Measurements from ENCODE around the gene TOM1. TPM values are rescaled to one million over a fixed set of nuclear protein-coding genes. Genes with fewer than 3 reads are reported as not detected.
A peak's percentile ranks its signal among the peaks of the same experiment; 100 is the strongest.

Gene TOM1
- total RNA-seq, 1 donor from 2014 or later, result 68.6 TPM

DNA sequence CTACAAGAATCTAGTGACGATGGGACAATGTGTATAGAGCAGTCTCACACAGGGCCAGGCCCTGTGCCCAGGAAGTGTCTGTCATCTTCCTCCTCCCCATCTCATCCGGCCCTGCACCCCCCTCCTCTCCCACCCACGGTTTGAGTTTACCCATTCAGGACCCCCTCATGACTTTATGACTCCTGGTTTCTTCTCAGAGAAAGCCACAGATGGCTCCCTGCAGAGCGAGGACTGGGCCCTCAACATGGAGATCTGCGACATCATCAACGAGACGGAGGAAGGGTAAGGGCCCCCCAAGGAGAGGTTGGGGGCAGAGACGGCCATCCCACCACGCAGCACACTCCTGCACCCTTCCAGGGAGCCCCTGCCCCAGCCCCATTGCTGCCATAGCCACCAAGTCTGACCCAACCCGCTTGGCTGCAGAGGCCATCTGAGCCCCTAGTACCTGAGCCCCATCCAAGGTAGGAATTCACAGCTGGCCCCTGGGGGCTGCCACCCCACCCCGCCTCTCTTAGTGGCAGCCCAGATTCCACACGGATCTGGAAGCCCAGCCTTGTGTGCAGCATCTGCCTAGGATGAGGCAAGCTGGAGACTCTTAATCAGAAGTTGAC, 18.1 kb downstream of the TOM1 start:
- intact Hi-C loops (cut with DNase I), result no loop called here
- no peak for ATAC-seq (ENCODE audit: poor library complexity)
- DNase-seq, result no peak

DNA sequence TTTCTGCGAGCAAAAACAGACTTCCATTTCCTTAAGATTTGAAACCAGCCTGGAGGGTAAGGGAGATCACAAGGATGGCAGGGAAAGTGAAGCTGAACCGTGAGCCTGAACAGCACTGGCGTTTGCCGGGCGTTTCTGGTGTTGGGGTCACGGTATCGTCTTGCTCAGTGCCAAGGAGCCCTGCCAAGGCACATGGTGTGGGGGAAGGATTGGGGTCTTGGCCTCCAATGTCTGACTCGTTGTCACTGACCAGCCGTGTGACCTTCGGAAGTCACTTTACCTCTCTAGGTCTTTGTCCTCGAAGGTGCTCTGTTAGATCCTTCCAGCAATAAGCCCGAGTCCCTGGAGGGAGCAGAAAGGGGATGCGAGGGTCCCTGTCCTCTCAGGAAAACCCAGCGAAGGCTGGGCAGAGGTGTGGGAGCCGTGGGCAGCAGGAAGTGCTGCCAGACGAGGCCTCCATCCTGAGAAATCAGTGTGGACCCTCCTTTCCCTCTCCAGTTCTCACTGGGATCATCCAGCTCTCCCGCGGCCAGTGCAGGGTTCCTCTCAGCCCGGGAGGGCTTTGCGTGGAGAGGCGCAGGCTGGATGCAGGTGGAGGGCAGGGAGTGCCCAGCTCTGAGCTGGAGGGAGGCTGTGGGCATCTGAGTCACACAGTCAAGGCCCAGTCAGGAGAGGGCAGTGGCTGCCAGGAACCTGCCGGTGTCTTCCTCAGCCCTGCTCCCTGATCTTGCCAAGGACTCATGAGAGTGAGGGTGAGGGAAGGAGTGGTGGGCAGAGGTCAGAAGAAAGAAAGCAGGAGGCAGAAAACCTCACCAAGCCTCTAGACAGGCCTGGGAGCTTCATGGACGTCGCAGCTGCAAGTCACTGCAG, 18.9 kb downstream of the TOM1 start:
- no peak for ATAC-seq (ENCODE audit: poor library complexity)
- DNase-seq, result no peak
- intact Hi-C loops (cut with DNase I), result no loop called here

DNA sequence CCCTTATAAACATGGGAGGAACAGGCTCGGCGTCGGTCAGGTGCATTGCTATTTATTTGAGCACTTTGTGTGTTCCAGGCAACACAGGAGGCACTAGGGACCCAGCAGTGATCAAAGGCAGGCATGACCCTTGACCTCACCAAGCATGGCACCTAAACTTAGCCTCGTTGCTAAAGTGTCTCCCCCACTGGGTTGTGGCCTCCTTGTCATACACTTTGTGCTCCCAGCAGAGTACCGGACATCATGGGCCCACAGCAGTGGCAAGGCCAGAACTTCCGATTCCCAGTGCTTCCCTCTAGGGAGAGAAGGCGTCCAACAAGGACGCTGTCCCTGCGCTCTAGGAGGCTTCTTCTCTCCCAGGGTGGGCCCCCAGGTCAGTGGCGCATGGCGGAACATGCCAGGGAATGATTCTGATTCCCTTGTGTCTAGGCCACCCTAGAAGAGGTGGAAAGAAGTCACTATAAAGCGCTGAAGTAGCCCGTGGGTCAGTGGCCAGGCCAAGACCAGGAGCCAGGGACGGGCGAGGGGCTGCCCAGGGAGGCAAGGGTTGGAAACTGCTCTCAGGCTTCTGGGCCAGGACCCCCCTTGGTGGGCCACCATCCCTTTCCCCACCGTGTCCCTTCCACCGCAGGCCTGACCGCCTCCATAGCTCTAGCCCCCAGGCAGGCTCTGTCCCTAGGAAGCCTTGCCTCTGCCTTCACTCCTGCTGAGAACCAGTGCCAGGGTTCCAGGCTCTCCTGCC, 19.7 kb downstream of the TOM1 start:
- ATAC-seq (ENCODE audit: poor library complexity) (no peak), DNase-seq (no peak)
- intact Hi-C loops (cut with DNase I), result no loop called here

DNA sequence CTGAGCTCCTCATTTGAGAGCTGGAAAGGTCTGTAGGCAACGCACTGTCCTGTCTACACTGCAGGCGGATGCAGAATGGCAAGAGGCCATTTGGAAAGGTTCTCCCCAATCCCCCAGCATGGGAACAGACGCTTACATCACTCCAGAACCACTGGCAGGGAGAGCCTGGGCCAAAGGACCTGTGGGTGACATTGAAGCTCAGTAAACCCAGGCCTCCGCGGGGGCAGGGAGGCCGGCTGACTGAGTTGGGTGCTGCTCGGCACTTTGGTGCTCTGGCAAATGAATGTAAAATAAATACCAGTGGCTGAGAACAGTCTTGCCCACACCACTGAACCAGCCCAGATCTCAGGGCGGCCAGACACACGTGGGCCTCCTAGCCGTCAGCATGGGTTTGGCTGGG, 22.4 kb downstream of the TOM1 start:
- intact Hi-C loops (cut with DNase I), result no loop called here
- peak; percentile 64 for DNase-seq
- peak; percentile 83 for ATAC-seq (ENCODE audit: poor library complexity)

DNA sequence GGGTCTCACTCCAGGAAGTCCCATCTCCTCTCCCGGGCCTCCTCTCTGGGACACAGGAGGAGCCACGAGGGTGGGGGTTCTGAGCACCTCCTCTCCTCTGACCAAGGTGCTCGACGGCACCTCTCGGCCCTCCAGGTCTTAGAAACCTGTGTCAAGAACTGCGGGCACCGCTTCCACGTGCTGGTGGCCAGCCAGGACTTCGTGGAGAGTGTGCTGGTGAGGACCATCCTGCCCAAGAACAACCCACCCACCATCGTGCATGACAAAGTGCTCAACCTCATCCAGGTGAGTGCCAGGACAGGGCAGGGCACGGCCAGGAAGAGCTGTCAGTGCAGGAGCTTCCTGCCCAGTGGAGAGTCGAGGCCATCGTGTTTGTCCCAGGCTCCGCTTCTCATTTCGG, 23.2 kb downstream of the TOM1 start:
- intact Hi-C loops (cut with DNase I), result no loop called here
- no peak for ATAC-seq (ENCODE audit: poor library complexity)
- peak; percentile 31 for DNase-seq

DNA sequence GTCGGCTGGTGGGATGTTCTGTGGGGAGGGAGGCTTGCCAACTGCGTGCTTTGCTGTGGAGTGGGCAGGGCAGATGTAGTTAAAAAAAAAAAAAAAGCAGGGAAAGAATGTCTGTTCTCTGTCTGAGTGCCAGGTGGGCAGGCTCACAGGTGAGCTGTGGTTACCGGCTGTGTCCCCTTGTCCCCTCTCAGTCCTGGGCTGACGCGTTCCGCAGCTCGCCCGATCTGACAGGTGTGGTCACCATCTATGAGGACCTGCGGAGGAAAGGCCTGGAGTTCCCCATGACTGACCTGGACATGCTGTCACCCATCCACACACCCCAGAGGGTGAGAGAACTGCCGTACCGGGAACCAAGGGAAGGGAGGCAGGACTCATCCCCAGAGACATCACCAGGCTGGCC, 23.6 kb downstream of the TOM1 start:
- intact Hi-C loops (cut with DNase I), result no loop called here
- ATAC-seq (ENCODE audit: poor library complexity), result no peak
- no peak for DNase-seq

DNA sequence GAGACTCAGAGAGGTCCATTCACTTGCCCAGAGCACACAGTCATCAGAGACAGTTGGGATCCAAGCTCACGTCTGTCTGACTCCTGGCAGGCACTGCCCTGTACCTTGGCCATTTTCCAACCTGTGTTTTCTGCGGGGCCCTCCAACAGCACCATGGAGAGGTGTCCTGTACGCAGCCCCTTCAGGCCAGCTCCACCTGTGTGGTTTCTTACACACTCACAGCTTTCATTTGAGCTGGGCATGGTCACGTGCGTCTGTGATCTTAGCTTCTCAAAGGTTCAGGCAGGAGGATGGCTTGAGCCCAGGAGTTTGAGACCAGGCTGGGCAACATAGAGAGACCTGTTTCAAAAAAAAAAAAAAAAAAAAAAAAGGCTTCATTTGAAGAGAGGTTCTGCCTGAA, 24.4 kb downstream of the TOM1 start:
- intact Hi-C loops (cut with DNase I), result no loop called here
- DNase-seq (peak; percentile 29), ATAC-seq (ENCODE audit: poor library complexity) (no peak)

DNA sequence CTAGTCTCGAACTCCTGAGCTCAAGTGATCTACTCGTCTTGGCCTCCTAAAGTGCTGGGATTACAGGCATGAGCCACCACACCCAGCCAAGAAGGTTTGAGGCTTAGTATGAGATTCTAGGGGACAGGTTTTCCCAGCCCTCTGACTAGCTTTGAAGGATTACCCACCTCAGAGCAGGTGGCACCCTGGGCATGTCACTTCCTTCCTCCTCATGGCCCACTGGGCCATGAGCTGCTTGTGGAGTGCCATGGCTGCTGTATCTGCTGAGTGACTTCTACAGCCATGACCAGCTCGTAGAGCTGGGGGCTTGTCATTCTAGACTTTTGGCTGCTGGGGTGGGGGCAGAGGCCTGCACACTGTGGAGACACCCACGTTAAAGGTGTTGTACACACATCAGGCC, 25.1 kb downstream of the TOM1 start:
- DNase-seq, result peak; percentile 39
- ATAC-seq (ENCODE audit: poor library complexity), result no peak
- intact Hi-C loops (cut with DNase I), result no loop called here

DNA sequence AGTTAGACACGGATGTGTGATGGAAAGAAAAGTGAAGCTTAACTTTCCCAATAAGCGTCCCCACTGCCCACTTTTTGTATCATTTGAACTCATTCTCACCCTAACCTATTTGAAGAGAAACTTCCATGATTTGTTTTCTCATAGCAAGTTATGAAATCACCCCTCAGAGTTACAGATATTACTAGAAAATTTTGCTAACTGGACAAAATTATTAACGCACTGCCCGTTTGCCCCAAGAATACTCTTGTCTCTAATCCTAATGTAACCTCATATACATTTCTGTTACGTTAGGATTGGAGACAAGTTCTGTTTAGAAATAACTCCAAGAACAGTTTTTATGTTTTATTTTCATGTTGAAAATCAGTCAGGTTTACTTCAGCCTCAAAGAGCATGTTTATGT, 25.5 kb downstream of the TOM1 start:
- DNase-seq (no peak), ATAC-seq (ENCODE audit: poor library complexity) (no peak)
- intact Hi-C loops (cut with DNase I), result no loop called here

DNA sequence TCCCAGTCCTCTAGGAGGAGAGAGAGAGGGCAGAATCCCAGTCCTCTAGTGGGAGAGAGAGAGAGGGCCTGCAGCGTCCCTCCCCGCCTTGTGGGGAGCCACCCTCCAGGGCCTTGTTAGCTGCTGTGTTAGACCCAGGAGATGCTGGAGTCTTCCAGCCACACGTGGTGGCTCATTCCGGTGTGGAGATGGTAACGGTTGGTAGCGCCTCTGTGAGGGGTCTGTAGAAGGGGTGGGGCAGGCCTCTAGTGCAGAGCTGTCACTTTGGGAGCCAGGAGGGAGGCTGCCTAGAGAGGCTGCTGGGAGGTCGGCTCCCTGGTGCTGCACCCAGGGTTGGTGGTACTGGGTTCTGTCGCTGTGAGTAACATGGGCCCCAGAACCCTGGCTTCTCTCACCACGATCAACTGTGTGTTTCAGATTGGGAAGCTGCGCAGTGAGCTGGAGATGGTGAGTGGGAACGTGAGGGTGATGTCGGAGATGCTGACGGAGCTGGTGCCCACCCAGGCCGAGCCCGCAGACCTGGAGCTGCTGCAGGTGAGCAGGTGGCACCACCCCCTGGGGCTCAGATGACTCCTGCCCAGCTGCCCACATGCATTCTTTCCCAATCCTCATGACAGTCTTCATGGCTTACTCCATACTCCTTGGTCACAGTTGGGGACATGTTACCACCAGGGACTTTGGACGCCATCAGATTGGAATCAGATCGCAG, 27.3 kb downstream of the TOM1 start:
- peak; percentile 30 for DNase-seq
- intact Hi-C loops (cut with DNase I), result no loop called here
- ATAC-seq (ENCODE audit: poor library complexity), result no peak

DNA sequence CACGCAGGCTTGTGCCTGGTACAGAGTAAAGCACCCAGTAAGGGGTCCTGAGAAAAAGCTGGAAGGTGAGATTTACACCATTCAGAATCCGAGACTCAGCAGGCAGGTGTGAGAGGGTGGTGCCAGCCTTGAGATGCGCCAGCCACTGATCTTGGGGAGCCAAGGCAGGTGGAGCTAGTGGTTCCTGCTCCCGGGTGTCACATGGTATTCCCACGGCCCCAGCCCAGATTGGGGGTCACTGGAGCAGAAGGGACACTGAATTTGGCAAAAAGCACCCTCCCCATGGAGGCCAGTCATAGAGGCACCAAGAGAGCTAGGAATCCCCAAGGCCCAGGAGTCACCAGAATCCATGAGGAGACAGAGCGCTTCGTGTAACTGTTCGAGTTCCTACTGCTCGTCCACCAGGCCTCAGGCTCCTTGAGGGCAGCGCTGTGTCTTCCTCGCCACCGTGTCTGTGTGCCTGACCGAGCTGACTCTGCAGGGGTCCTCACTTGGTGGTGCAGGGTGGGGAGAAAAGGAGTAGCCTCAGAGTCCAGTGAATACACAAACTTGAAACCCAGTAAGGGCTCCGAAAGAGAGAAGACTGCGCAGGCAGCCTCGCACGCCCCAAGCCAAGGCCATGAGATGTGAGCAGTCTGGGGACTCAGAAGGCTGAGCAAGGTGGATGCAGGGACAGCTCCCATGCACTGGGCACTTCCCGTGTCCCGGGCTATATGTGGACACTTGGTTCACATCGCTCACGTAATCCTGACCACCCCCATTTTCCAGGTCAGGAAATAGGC, 28.2 kb downstream of the TOM1 start:
- intact Hi-C loops (cut with DNase I), result no loop called here
- DNase-seq, result peak; percentile 29
- no peak for ATAC-seq (ENCODE audit: poor library complexity)

DNA sequence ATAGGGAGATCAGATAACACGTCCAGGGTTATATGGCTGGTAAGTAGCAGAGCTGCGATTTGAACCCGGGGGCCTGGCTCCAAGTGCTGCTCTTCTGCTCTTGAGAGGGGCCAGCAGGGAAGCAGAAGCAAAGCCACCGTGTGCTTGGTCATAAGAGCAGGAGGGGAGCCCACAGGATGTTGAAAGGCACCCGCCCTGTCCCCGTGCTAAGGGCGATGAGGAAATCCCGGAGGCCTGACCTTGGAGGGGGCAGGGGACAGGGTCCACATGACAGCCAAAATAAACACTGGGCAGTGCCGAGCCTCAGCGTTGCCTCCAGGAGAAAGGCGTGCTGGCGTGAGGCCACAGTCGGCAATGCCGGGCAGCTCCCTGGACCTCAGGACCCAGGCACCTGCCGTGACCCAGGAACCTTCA, 28.8 kb downstream of the TOM1 start:
- ATAC-seq (ENCODE audit: poor library complexity) (peak; percentile 33), DNase-seq (peak; percentile 67)
- intact Hi-C loops (cut with DNase I), result no loop called here

DNA sequence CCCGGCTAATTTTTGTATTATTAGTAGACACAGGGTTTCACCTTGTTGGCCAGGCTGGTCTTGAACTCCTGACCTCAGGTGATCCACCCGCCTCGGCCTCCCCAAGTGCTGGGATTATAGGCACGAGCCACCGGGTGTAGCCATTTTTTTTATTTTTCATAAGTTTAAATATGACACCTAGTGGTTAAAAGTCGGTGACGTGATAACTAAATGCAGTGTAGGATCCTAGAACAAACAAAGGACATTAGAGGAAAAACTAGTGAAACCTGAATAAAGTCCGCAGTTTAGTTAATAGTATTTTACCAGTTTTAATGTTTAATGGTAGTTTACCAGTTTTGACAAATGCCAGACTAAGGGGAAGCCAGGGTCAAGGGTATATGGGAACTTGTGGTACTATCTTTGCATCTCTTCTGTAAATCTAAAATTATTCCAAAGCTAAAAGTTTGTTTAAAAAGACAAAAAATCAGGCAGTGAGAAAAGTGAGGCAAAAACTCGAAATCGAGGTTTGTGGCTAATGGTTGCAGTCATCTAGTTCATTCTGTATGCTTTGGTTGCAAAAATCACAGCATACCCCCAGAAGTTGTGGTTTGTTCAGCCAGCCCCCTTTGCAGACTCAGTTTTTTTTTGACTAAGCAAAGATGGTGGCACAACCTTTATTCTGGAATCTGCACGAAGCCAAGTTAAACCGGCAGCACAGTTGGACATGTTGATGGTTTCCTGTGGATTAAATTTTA, 29.6 kb downstream of the TOM1 start:
- ATAC-seq (ENCODE audit: poor library complexity) (no peak), DNase-seq (no peak)
- intact Hi-C loops (cut with DNase I), result no loop called here

DNA sequence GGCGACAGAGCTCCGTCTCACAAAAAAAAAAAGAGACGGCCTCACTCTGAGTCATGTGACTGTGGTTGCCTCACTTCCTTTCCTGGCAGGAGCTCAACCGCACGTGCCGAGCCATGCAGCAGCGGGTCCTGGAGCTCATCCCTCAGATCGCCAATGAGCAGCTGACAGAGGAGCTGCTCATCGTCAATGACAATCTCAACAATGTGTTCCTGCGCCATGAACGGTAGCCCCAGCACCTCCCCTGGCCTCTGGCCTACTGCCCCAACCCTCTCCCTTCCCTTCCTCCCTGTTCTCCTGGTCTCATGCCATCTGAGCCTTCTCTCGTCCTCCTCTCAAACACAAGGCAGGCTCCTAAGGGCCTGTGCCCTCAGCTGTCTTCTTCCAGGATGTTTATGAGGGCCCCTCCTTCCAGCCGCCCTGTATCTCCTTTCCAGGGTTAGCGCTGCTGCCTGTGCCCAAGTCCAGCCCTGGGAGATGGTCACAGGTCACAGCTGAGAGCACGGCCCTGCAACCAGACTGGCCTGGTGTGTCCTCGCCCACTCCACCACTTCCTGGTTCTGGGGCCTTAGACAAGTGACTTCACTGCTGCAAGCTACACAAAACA, 30.7 kb downstream of the TOM1 start:
- DNase-seq, result peak; percentile 93
- intact Hi-C loops (cut with DNase I), result no loop called here
- ATAC-seq (ENCODE audit: poor library complexity), result peak; percentile 86

DNA sequence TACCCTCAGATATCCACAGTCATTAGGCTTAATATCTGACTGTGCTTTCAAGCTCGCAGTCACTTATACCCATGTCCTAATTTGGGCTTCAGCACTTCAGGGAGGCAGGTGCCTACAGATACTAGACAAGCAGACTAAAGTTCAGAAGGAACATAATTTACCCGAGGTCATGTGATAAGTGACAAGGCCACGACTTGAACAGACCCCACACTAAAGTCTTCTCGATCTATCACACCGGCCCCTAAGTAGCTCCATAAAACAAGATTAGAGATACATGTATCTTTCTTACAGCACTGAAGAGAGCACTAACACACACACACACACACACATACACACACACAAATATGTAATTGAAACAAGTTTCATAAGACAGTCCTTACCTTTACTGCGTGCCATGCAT, 32.6 kb downstream of the TOM1 start:
- intact Hi-C loops (cut with DNase I), result no loop called here
- peak; percentile 9 for ATAC-seq (ENCODE audit: poor library complexity)
- DNase-seq, result peak; percentile 12

DNA sequence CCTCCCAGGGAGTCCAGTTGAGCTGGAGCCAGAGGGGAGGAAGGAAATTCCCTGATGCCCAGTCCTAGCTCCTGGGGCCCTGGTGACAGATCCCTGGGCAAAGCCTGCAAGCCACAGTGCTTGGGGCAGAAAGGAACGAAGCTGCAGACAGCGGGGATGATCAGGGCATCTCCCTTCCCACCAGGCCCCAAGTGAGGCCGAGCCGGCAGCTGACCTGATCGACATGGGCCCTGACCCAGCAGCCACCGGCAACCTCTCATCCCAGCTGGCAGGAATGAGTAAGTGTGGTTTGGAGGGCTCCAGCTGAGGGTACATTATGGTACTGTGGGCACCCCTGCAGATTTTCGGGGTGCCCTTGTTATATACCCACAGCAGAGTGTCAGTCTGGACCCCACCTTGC, 33.5 kb downstream of the TOM1 start:
- ATAC-seq (ENCODE audit: poor library complexity) (no peak), DNase-seq (peak; percentile 22)
- intact Hi-C loops (cut with DNase I), result no loop called here

DNA sequence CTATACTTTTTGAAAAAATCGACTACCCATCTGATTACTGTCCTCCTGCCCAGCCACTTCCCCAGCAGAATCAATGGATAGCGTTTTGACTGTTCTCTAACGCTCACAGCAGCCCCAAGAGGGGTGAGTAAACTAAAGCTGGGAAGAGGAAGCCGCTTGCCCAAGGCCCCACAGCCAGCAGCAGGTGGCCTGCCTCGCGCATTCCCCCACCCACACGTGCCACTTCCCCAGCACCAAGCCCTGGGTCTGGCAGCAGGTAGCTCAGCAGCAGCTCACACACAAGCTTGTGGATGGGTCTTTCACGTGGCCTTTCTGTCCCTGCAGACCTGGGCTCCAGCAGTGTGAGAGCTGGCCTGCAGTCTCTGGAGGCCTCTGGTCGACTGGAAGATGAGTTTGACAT, 34.3 kb downstream of the TOM1 start:
- DNase-seq (peak; percentile 31), ATAC-seq (ENCODE audit: poor library complexity) (no peak)
- intact Hi-C loops (cut with DNase I), result no loop called here
